HT1080 (cell line): ENCODE measurements around the gene ATP11A. TPM values are rescaled to one million over a fixed set of nuclear protein-coding genes. Genes with fewer than 3 reads are reported as not detected.
"Not testable (repeated sequence)": the region's sequence is repeated elsewhere in the genome, so short reads cannot be mapped to it uniquely, and the experiment has no call there.

Experiments used
- DNase-seq: peaks from one replicate; pipeline ENCODE4 v3.0.0-alpha.2; 2015; ENCODE audit warnings: low read depth
- total RNA-seq: library from RNA; depleted of rRNA; stranded (reverse); fragments of >200 nt; shearing (Covaris generic); gene quantifications from 2 replicates; pipeline ENCODE4 v1.2.3, GENCODE V29; 2014

ATP11A gene
- total RNA-seq, 1 experiment from 2014 or later: 7.7 TPM

- DNase-seq: no peak
Observed at GRCh38 chr13:112876305-112877000, 186.6 kb downstream of the ATP11A start.

DNA sequence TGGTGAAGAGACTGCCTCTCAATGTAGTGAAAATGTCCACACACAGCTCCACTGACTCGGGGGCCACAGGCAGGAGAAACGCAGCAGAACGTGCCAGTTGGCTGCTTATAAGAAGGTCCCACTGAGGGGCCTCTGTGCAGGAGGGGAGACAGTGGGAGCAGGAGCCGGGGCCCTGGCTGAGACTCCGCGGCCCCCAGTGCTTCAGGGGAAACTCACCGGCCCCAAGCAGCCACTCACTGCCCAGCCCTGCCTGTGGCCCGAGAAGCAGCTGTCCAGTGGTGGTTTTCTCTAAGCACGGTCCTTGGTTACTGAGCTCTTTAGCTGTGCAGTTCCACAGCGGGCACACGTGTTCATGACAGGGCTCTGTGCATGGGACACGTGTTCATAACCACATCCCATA, 187.2 kb downstream of the ATP11A start:
- DNase-seq: no peak

GRCh38 chr13:112877539-112877938, 187.7 kb downstream of the ATP11A start:
- DNase-seq: no peak

DNA sequence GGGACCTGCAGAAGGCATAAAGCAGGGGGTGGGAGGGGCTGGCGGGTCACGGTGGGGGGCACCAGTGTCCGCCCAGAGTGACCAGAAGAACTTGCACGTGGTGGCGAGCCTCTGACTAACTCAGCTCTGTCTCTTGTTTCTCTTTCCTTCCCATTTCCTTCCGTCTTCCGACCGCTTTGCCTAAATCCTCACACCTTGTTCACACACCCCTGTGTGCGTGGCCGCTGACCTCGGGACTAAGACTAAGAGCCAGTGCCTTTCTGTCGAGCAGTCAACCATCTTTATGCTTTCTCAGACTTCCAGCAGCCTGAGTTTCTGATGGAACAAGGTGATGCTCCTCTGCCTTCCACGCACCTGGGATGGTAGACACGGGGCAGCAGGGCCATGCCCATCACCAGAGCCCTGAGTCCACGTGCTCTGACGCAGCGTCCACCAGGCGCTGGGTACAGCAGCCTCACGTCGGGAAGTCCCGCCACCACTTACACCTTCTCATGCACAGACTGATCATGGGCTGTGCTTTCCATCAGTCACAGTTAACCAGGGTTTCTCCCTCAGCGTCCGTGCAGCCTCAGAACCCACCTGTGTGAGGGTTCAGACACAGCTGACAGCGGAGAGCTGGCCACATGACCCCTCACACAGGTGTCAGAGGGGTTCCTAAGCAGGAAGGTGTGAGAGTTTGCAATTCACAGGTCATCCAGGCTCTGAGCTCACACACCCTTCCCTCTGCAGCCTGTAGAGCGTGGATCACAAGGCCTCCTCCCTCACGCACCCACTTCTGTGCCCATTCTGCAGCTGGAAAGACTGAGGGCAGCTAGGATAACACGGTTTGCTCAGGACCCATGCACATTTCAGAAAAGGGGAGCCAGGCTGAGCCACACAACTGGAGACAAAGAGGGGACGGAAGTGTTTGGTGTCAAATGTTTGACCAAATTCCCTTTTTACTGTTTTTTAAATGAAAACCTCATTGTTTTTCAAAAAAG, 188.4 kb downstream of the ATP11A start:
- DNase-seq: no peak

DNA sequence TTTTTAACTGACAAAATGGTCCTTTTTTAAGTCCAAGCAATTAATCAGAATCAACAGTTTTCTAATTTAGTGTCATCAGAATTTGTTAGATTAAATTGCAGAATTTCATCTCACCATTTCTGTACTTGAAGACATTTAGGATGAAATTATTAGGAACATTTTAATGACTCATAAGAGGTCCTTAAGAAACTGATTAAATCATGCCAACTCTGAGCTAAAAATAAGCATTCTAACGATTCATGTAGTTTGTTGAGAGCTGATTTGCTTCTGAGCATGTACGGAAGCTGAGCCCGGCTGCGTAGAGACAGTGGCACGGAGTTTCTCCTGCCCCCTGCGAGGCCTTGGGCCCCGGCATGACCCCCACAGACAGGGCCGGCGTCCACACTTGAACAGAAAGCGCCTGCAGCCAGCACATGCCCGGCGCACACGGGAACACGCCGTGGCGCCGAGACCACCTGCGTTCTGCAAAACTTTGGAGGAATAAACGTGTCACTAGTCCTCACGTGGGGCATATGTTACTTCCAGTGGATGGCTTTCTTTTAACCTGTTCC, 189.5 kb downstream of the ATP11A start:
- no peak for DNase-seq

GRCh38 chr13:112880221-112880641, 190.4 kb downstream of the ATP11A start:
- no peak for DNase-seq

DNA sequence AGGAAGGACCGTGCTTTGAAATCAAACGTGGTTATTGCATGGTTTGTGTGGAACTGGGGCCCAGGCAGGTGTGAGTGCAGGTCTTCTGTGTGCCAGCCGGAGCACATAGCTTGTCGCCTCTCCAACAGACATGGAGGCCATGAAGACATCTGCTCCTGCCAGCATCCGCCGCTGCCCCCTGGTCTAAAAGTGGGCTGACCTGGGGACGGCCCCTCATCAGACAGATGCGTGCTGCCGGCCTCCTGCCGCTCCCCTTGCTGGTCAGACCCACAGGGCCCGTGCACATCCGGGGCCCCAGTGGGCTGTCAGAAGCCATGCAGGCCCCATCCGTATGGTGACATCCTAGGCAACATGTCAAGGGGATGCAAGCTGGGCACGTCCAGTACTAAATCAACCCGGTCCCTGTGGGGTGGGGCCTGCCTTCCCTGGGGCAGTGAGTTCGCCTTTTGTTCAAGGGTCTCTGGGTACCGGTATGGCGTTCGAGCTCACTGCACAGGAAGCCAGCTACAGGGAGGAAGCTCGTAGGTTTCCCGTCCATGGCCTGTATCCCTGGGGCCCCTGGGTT, 191.2 kb downstream of the ATP11A start:
- DNase-seq: no peak

GRCh38 chr13:112881656-112882554, 192.1 kb downstream of the ATP11A start:
- DNase-seq: no peak

DNA sequence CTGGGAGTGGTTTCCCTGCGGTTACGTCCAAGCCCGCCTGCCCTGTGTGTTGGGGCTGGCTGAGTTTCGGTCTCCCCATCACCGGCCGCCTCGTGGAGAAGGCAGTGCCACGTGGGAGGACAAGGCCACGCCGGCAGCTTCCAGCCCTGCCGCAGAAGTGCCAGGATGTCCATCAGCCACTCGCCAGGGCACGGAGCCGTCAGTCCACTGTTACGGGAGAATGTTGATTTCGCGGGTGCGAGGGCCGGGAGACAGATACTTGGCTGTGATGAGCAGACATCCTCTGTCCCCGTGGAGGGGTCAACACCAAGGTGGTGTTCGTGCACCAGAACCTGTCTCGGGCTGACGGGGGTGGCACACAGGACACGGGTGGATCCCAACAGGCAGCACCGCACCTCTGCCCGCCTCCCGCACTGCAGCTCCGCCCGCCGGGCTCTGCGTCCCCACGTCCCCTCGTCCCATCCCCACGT, 192.8 kb downstream of the ATP11A start:
- no peak for DNase-seq

GRCh38 chr13:112883241-112883945, 193.6 kb downstream of the ATP11A start:
- no peak for DNase-seq

DNA sequence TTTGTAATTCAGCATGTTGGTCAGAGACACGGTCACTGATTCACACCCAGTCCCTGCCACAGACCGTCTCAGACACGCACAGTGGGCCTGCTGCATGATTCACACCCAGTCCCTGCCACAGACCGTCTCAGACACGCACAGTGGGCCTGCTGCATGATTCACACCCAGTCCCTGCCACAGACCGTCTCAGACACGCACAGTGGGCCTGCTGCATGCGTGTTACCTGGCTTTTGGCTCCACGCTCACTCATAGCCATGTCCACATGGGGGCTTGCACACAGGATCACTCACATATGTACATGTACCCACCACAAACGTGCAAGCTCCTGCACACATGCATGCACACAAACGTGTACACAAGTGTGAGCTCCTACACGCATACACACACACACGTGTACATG, 194.9 kb downstream of the ATP11A start:
- DNase-seq: not testable (repeated sequence)

DNA sequence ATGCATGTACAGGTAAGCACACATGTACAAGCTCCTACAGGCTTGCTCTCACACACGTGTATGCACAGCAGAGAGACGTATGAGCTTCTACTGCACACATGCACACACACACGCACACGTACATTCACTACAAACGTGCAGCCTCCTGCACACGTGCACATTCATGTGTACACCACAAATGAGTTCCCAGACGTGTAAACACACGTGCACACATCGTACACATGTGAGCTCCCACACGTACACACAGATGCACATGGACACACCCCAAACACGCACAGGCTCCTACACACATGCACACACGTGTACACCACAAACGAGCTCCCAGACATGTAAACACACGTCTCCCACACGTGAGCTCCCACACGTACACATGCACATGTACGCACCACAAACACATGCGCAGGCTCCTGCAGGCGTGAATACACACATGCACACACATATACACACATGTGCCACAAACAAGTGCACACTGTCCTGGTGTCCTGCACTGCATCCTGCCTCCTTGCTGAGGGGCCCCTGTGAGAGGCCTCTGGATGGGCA, 195.5 kb downstream of the ATP11A start:
- no peak for DNase-seq

DNA sequence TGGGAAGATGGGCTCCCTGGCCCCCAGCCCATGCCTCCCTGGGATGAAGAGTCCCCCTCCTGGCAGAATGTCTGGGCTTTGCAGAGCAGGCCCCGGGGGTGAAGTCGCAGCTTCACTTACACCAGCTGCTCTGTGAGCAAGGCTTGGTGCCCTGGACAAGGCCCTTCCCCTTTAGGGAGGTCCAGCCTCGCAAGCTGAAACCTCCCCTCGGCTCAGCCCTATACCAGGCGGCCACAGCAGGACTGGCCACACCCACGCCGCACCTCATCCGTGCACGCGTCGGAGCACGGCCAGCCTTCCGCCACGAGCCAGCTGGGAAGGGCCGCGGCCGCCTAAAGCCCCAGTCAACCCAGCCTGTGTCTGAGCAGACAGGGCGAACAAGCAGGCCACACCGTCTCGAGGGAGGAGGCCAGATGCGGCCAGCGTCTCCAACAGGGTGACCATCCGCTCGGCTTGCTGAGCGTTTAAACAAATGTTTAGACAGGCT, 196.0 kb downstream of the ATP11A start:
- peak; percentile 33 for DNase-seq

GRCh38 chr13:112887151-112887550, 197.3 kb downstream of the ATP11A start:
- DNase-seq: no peak

DNA sequence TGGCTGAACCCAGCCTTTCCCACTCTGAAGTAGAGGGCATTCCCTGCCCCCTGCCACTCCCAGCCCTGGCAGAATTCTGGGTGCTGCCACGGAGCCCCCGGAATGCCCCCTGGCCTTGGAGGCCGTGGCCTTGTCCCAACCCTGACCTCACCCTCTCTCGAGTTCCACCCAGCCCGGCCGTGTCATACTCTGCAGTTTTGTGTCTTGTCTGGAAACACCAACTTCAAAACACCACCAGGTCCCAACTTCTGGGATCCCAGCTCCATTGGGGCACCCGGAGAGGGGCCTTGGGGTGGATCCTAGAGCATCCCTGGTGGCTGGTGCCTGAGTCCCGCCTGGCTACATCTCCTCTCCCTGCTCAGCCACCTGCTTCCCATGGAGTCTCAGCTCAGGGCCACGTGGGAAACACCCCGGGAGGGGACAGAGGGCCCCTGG, 197.7 kb downstream of the ATP11A start:
- no peak for DNase-seq

DNA sequence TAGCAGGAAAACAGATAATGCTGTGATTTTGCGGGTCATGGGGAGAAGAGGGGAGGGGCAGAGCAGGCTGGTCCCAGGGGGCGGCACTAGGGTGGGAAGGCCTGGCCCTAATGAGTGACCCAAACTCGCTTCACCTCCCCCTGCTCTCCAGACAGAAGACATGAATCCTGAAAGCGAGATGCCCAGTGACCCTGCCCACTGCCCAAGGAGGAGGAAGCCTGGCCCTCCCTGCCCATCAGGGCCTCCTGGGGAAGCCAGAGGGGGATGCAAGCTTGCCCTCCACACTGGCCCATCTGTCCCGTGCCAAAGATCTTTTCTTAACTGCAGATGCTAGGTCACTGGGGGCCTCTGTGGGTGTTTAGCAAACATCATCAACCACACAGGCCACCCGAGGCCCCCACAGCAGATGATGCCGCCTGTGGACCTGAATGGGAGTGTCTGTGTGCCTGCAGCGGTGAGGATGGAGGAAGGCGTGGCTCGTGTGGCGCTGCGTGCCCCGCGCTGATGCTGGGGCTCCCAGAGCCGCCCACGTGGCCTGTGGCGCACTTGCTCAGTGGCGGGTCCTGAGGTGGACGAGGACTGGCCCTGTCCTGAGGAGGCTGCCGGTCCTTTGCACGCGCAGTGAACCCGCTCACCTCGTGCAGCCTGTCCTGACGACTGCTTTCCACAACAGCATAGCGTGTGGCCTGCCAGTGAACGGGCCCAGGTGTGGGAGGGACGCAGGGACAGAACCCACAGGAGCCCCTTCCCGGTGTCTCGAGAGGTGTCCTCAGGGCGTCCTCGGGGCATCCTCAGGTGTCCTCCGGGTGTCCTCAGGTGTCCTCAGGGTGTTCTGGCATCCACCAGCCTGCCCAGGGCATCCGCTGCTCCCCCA, 198.6 kb downstream of the ATP11A start:
- DNase-seq: no peak

DNA sequence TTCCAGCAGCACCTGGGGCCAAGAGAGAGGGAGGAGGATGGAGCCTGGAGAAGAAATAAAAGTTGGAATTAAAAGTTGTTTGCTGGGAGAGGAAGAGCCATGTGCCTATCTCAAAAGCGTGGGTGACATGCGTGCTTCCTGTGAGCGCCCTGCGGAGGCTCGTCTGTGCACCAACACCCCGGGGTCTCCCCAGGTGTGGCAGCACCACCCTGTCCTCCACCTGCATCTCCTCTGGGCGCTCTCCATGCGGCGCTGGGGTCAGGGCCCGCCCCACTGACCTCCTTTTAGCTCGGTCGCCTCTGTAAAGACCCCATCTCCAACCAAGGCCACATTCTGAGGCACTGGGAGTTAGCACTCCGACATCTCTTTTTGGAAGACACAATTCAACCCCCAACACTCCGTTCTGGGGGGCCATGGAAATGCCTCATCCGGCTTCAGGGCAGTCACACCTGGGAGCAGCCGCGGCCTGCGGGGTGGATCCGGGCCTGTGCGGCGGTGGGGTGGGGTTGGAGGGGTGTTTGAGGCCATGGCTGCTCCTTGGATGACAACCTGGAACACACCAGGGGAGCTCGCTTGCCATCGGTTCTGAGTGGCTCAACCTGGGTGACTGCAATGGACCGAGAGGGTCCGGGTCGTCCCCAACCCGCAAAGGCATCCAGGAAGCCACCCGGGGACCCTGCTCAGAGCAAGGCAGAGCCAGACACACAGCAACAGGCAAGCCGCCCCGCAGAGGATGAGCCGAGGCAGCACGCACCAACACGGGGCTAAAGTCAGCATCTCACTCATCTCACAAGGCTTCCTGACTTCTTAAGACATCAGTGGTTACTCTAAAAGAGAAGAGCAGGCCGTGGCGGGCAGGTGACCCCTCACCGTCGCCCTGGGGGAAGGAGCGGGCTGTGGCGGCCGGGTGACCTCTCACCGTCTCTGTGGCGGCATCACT, 199.8 kb downstream of the ATP11A start:
- DNase-seq: no peak
